Neural crest cell (in vitro differentiated cells): ENCODE measurements around the gene ERFL. TPM values are rescaled to one million over a fixed set of nuclear protein-coding genes. Genes with fewer than 3 reads are reported as not detected.
A peak's percentile ranks its signal among the peaks of the same experiment; 100 is the strongest.

ENCODE experiments used
- DNase-seq: peaks from one replicate; pipeline ENCODE4 v3.0.0; 2021; ENCODE audit warnings: low read depth, mixed read lengths, low spot score
- H3K27ac Mint-ChIP-seq: one replicate; pipeline ENCODE4 v1.8.0; 2021; ENCODE audit warnings: mild to moderate bottlenecking, mixed read lengths; ENCODE audit not compliant: unreplicated experiment
- H3K27me3 Mint-ChIP-seq: 2 replicates; pipeline ENCODE4 v1.8.0; 2021; ENCODE audit warnings: low read depth, mild to moderate bottlenecking, mixed read lengths
- H3K36me3 Mint-ChIP-seq: 2 replicates; pipeline ENCODE4 v1.8.0; 2021; ENCODE audit warnings: low read depth, mild to moderate bottlenecking, mixed read lengths
- H3K4me1 Mint-ChIP-seq: 2 replicates; pipeline ENCODE4 v1.8.0; 2021; ENCODE audit warnings: mixed read lengths
- H3K4me3 Mint-ChIP-seq: one replicate; pipeline ENCODE4 v1.8.0; 2021; ENCODE audit warnings: mild to moderate bottlenecking, mixed read lengths
- H3K9me3 Mint-ChIP-seq: 2 replicates; pipeline ENCODE4 v1.8.0; 2021; ENCODE audit warnings: mixed read lengths
- CTCF ChIP-seq: fragments of 200-600 bp; sonication (generic); conservative IDR thresholded peaks from 2 replicates; pipeline ENCODE4 v1.5.0; 2021; ENCODE audit warnings: antibody characterized with exemption, mild to moderate bottlenecking
- total RNA-seq: library from RNA; stranded (reverse); gene quantifications from 2 replicates; pipeline ENCODE4 v1.2.1, GENCODE V29; 2021

Gene ERFL
- total RNA-seq, 1 donor from 2014 or later, result 0.12 TPM

DNA sequence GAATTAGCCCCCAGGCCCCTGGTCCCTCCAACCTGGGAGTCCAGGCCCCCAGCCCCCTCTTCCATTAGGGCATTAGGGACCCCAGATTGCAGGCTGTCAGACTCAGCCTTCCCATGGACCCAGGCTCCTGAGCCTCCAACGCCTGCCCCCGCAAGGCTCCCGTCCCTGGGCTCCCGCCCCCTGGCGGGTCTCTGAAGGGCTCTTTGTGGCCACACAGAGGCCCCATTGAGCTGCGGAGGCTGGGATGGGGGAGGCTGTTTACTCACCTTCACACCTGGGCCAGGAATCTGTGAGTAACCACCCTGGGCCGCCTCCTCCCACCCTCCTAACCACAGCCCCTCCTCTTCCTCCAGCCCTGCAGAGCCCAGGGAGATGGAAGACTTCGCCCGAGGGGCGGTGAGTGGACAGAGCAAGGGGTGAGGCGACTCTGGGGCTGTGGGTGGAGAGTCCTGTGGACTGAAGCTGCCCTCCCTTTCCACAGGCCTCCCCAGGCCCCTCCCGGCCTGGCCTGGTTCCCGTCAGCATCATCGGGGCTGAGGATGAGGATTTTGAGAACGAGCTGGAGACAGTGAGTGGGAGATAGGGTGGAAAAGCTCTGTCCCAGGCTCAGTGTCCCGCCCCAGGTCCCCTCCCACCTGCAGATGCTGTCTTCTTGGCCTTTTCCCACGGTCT lies 40.4 kb downstream of the ERFL start:
- no peak overlapping the region for H3K27ac Mint-ChIP-seq
- peaks cover 32% of the 10 kb centered on the region for H3K4me1 Mint-ChIP-seq
- H3K4me3 Mint-ChIP-seq, result no peak overlapping the region
- DNase-seq, result no peak
- no peaks in the 10 kb centered on the region for H3K9me3 Mint-ChIP-seq
- peaks cover 7% of the 10 kb centered on the region for H3K27me3 Mint-ChIP-seq
- TF ChIP-seq CTCF, result no peak
- no peaks in the 10 kb centered on the region for H3K36me3 Mint-ChIP-seq

DNA sequence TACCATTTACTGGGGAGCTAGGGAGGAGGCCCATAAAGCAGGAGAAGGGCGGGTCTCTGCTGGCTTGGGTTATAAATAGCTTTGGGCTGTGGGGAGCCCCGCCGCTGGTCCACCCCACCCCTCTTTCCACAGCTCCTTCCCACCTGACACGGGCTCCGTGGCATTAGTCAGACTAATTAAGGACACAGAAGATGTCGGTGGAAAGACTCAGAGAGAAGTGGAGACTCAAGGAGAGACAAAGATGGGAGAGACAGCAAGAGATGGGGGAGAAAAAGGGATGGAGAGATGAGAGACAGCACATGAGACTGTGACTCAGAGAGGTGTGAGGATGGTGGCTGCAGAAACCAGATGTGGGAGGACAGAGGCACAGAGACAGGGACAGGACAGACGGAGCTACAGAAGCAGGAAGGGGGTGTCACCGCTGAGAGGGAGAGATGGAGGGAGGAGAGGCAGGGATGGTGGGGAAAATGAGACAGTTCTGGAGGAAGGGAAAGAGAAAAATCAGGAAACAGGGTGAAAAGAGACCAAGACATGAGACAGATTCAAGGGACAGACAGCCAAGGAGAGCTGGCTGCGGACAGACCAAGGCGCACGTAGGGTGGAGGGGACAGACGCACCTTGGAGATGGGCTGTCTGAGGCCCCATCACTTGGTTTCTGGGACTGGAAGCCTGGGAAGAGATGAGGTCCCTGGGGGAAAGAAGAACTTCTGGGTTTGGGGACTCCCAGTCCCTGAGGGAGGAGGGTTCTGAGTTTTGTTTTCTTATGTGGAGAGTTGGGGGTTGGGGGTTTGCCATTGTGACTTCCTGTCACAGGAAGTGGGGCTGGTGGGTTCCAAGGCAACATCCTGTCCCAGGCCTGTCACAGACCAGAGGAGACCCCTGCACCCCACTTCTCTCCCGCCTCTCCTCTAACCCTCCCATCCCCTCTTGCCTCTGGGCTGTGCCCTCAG lies 41.2 kb downstream of the ERFL start:
- H3K36me3 Mint-ChIP-seq, result no peaks in the 10 kb centered on the region
- H3K4me1 Mint-ChIP-seq, result peaks cover 40% of the 10 kb centered on the region
- peaks cover 15% of the 10 kb centered on the region for H3K27me3 Mint-ChIP-seq
- DNase-seq, result no peak
- H3K4me3 Mint-ChIP-seq, result peak overlapping the region; percentile 65
- peak overlapping the region; percentile 24 for H3K27ac Mint-ChIP-seq
- H3K9me3 Mint-ChIP-seq, result no peaks in the 10 kb centered on the region
- TF ChIP-seq CTCF, result no peak

DNA sequence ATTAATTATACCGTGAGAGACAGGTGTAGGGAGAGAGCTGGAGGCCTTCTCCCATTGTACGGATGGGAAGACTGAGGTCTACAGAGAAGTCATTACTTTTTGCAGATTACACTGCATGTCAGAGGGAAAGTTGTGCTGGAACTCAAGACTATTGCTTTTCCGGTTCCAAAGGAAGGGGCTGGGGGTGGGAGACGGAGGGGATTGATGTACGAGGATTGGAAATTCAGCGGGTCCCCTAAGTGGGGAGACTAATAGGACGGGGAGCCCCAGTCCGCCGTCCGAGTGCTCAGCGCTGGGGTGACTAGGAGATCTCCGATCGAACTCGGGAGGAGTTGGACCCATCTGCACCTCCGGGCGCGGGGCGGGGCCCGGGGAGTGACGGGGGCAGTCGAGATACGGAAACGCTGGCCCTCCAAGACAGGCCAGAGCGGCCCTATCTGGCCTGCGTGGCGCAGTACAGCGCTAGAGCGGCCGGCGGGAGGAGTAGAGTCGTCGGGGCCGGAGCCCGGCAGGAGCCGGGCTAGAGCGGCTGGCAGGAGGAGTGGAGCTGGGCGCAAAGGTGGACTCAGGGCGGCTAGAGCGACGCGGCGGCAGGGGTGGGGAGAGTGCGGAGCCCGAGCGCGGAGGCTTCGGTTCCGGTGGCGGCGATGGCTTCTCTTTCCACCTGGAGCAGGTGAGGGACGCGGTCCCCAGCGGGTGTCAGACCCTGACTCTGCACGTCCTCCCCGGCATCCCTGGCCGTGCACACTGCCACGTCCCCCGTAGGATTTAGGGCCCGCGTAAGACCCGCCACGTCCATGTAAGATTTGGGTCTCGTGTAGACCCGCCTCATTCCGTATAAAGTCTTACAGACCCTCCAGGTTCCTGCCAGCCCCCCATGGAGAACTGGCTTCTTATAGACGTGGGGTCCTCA lies 44.2 kb downstream of the ERFL start:
- Mint-ChIP-seq H3K4me3 (peak overlapping the region; percentile 98), H3K27ac (no peak overlapping the region)
- no peak for TF ChIP-seq CTCF

DNA sequence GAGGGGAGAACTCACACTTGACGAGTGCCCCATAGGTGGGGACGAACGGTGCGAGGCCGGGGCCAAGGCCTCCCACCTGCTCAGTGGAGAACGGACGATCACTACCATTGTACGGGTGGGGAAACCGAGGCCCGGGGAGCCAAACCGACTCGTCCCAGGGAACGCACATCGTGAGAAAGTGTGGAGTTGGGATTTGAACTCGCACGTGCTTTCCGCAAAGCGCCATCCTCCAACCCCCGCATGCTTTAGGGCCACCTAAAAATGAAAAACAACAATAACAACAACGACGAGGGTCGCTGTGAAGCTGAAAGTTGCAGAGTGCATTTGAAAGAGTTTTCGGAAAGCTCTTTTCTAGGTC lies 44.8 kb downstream of the ERFL start:
- peaks cover 39% of the 10 kb centered on the region for H3K4me1 Mint-ChIP-seq
- no peak for TF ChIP-seq CTCF
- H3K4me3 Mint-ChIP-seq, result peak overlapping the region; percentile 98
- H3K27ac Mint-ChIP-seq, result no peak overlapping the region
- DNase-seq, result no peak
- no peaks in the 10 kb centered on the region for H3K9me3 Mint-ChIP-seq
- H3K36me3 Mint-ChIP-seq, result no peaks in the 10 kb centered on the region
- peaks cover 30% of the 10 kb centered on the region for H3K27me3 Mint-ChIP-seq

More for the DNA sequence above, 44.2 kb downstream of the ERFL start:
- DNase-seq, result peak; percentile 87
- Mint-ChIP-seq H3K36me3 (no peaks in the 10 kb centered on the region), H3K27me3 (peaks cover 30% of the 10 kb centered on the region), H3K4me1 (peaks cover 40% of the 10 kb centered on the region), H3K9me3 (no peaks in the 10 kb centered on the region)
